Endothelial cell of umbilical vein (primary cell): ENCODE measurements around the gene NFYA. TPM values are rescaled to one million over a fixed set of nuclear protein-coding genes. Genes with fewer than 3 reads are reported as not detected.

Source experiments
- BruUV-seq: library from RNA; stranded (reverse); fragments of 400-500 nt; replicated peaks from 2 replicates; lab custom pipeline; 2021; lab: Mats Ljungman, UMichigan
- CTCF ChIA-PET: fragments of 300-600, 350-600 bp; sonication (Branson Sonifier 250); formaldehyde crosslinking; loops from one replicate; lab custom pipeline; 2021; ENCODE audit warnings: antibody characterized with exemption, inconsistent platforms; lab: Charles Lee
- POLR2A ChIA-PET: fragments of 300-600, 350-600 bp; sonication (Branson Sonifier 250); formaldehyde crosslinking; loops from one replicate; lab custom pipeline; 2021; ENCODE audit warnings: antibody characterized with exemption, inconsistent platforms; lab: Charles Lee
- DNase-seq: peaks from one replicate; pipeline ENCODE4 v3.0.0-alpha.2; 2011; ENCODE audit warnings: low read depth, low spot score
- FAIRE-seq: peaks from 2 replicates; lab custom pipeline; 2011; peaks lifted over from hg19 to GRCh38; lab: Jason Lieb, UNC
- H2AFZ ChIP-seq: 2 replicates; pipeline ENCODE4 v1.6.0; 2012; ENCODE audit warnings: low read depth, low read length, control low read depth, inconsistent platforms
- H3K27ac ChIP-seq: 2 replicates; pipeline ENCODE4 v1.5.1; 2011; ENCODE audit warnings: low read depth, mild to moderate bottlenecking, control low read depth, low read length, moderate library complexity; ENCODE audit not compliant: insufficient read depth
- H3K27me3 ChIP-seq, 2 experiments: 2 replicates each; pipeline versions ENCODE4 v1.6.0 to v1.6.1; 2011; ENCODE audit warnings: low read length in 2 of 2, mixed read lengths in 1 of 2; ENCODE audit not compliant: control insufficient read depth in 2 of 2, insufficient read depth in 2 of 2
- H3K36me3 ChIP-seq, 2 experiments: 2 replicates in 1 of 2; 3 replicates in 1 of 2; pipeline ENCODE4 v1.5.1; 2011; ENCODE audit warnings: low read length in 2 of 2, mild to moderate bottlenecking in 1 of 2, moderate library complexity in 1 of 2; ENCODE audit not compliant: control insufficient read depth in 2 of 2, insufficient read depth in 2 of 2; ENCODE audit errors: extremely low read depth in 1 of 2
- H3K4me1 ChIP-seq: 3 replicates; pipeline ENCODE4 v1.5.1; 2011; ENCODE audit warnings: mild to moderate bottlenecking, low read length; ENCODE audit not compliant: control insufficient read depth, insufficient read depth; ENCODE audit errors: extremely low read depth
- H3K4me2 ChIP-seq: 2 replicates; pipeline ENCODE4 v1.6.1; 2011; ENCODE audit warnings: low read length, control low read depth, mixed read lengths; ENCODE audit not compliant: insufficient read depth
- H3K4me3 ChIP-seq, 3 experiments: fragments of 200-600 bp in 1 of 3; sonication (generic), shearing (Covaris generic) in 1 of 3; replicated peaks in 1 of 3; 2 replicates each; pipeline ENCODE4 v1.5.1; 2011 to 2016; ENCODE audit warnings: control low read depth in 3 of 3, low read length in 3 of 3, mild to moderate bottlenecking in 2 of 3, inconsistent platforms in 1 of 3, low read depth in 1 of 3, moderate library complexity in 1 of 3; ENCODE audit not compliant: insufficient read depth in 1 of 3
- H3K79me2 ChIP-seq: 2 replicates; pipeline ENCODE4 v1.6.0; 2012; ENCODE audit warnings: low read length, inconsistent platforms; ENCODE audit not compliant: control insufficient read depth, insufficient read depth
- H3K9ac ChIP-seq: replicated peaks from 2 replicates; pipeline ENCODE3; 2011; ENCODE audit warnings: low read length, control low read depth; ENCODE audit not compliant: insufficient read depth; ENCODE audit errors: extremely low read depth
- H3K9me1 ChIP-seq: replicated peaks from 3 replicates; pipeline ENCODE4 v1.6.0; 2011; ENCODE audit warnings: mild to moderate bottlenecking, low read length; ENCODE audit not compliant: control insufficient read depth, insufficient read depth; ENCODE audit errors: extremely low read depth
- H3K9me3 ChIP-seq: replicated peaks from 2 replicates; pipeline ENCODE4 v1.5.1; 2012; ENCODE audit warnings: low read length, inconsistent platforms; ENCODE audit not compliant: control insufficient read depth, insufficient read depth
- H4K20me1 ChIP-seq: replicated peaks from 2 replicates; pipeline ENCODE3; 2011; ENCODE audit warnings: mild to moderate bottlenecking, low read length; ENCODE audit not compliant: control insufficient read depth, insufficient read depth; ENCODE audit errors: extremely low read depth
- CTCF ChIP-seq, 2 donors: IDR thresholded peaks; 1 replicate in 1 of 2; 2 replicates in 1 of 2; pipeline ENCODE4 v1.5.1; 2011; ENCODE audit warnings: low read length in 2 of 2, mild to moderate bottlenecking in 2 of 2, moderate library complexity in 2 of 2, control low read depth in 1 of 2, inconsistent platforms in 1 of 2, low read depth in 1 of 2; ENCODE audit not compliant: insufficient read depth in 1 of 2; ENCODE audit errors: extremely low read depth in 1 of 2
- EZH2 ChIP-seq: IDR thresholded peaks from 2 replicates; pipeline ENCODE4 v1.6.1; 2012; ENCODE audit warnings: borderline replicate concordance, low read depth, mild to moderate bottlenecking, moderate library complexity, low read length, inconsistent platforms; ENCODE audit not compliant: severe bottlenecking
- FOS ChIP-seq: IDR thresholded peaks from 2 replicates; pipeline ENCODE4 v1.6.1; 2011; ENCODE audit warnings: mild to moderate bottlenecking, low read length, moderate library complexity, borderline replicate concordance; ENCODE audit not compliant: insufficient read depth
- GATA2 ChIP-seq: IDR thresholded peaks from 2 replicates; pipeline ENCODE4 v1.7.0; 2011; ENCODE audit warnings: low read depth, mild to moderate bottlenecking, moderate library complexity, mixed read lengths, low read length; ENCODE audit not compliant: insufficient read length, insufficient read depth
- MAX ChIP-seq: IDR thresholded peaks from 2 replicates; pipeline ENCODE4 v1.6.1; 2011; ENCODE audit not compliant: insufficient read depth, insufficient read length
- MYC ChIP-seq: IDR thresholded peaks from one replicate; pipeline ENCODE4 v1.6.1; 2011; ENCODE audit warnings: mild to moderate bottlenecking, low read depth, low read length
- POLR2A ChIP-seq: IDR thresholded peaks from 2 replicates; pipeline ENCODE4 v1.6.1; 2012; ENCODE audit warnings: low read depth, mild to moderate bottlenecking, control low read depth, low read length
- POLR2AphosphoS5 ChIP-seq: IDR thresholded peaks from 2 replicates; pipeline ENCODE4 v1.6.1; 2012; ENCODE audit warnings: low read depth, mild to moderate bottlenecking, control low read depth, low read length, moderate library complexity; ENCODE audit not compliant: insufficient read depth
- dilution Hi-C: fragments of 300-500 bp; cut with MboI; formaldehyde crosslinking; loops from one replicate; pipeline ENCODE4 v1.15.0; 2019; ENCODE audit warnings: low sequenced_read_pairs; ENCODE audit not compliant: extremely low pct_ligation_motif_present
- intact Hi-C: fragments of 100-400 bp; cut with micrococcal nuclease; formaldehyde crosslinking; loops from one replicate; pipeline ENCODE4 v1.10.0; 2022
- polyA plus RNA-seq, 4 experiments: library from polyadenylated mRNA; depleted of rRNA in 3 of 4; stranded (reverse) in 3 of 4; unstranded in 1 of 4; fragments of >200 nt; gene quantifications; 2 replicates each; pipeline versions ENCODE4 v1.2.1 to v1.2.3, GENCODE V29; 2011 to 2012; ENCODE audit warnings: missing spikeins in 1 of 4
- total RNA-seq: library from RNA; stranded (reverse); gene quantifications from 2 replicates; pipeline ENCODE4 v1.2.3, GENCODE V29; 2021

NFYA gene
- total and polyA plus RNA-seq, 2 donors (not counting 3 experiments of a cell fraction or from before 2014, with no cell fraction given) = 13.1 to 29.0 TPM

- intact Hi-C loops (no loop called here), dilution Hi-C loops (no loop called here)
- Histone ChIP-seq H3K36me3 (no peaks in the 10 kb centered on the region), H3K79me2 (no peaks in the 10 kb centered on the region), H3K27ac (no peak overlapping the region), H3K4me1 (peaks cover 2% of the 10 kb centered on the region), H3K27me3 (peaks cover 0 to 2% of the 10 kb centered on the region in 2 experiments), H3K4me3 (no peak overlapping the region), H3K9ac (no peak overlapping the region), H3K4me2 (no peak overlapping the region), H2AFZ (no peak overlapping the region), H3K9me3 (no peaks in the 10 kb centered on the region), H4K20me1 (no peaks in the 10 kb centered on the region), H3K9me1 (no peaks in the 10 kb centered on the region)
- TF ChIP-seq MYC (no peak), FOS (no peak), POLR2A (no peak), POLR2AphosphoS5 (no peak), GATA2 (no peak), MAX (no peak), EZH2 (no peak), CTCF (IDR thresholded peaks at IDR 0.05; ENCODE audit: extremely low read depth in 1 of 2, insufficient read depth in 1 of 2, low read depth in 1 of 2, low read length in 2 of 2) (no peak)
- DNase-seq (no peak), FAIRE-seq (no peak)
- ChIA-PET CTCF (interaction anchor here (1.1 to 1.6 kb wide), 3 partner anchors 10 to 17 kb away, joined by 4 to 10 read pairs (median 4); no protein-coding TSS in a partner anchor), POLR2A (no interaction called here)
- no TSS peak for BruUV-seq
These were observed 26.7 kb upstream of the NFYA start for GRCh38 chr6:41046084-41046483.
